Activated CD8-positive, alpha-beta memory T cell treated with anti-CD3 and anti-CD28 coated beads, Interleukin-2, amount 50 U/mL, for 1 hour (primary cell): ENCODE data around the gene CCDC136.

Source experiments
- DNase-seq: peaks from one replicate; pipeline ENCODE4 v3.0.0-alpha.2; 2020; ENCODE audit errors: extremely low read depth

The CCDC136 gene

GRCh38 chr7:128805225-128805624 is 13.5 kb downstream of the CCDC136 start:
- no peak for DNase-seq

GRCh38 chr7:128807191-128807590 is 15.4 kb downstream of the CCDC136 start:
- DNase-seq, result no peak

- no peak for DNase-seq
Measured at GRCh38 chr7:128809363-128809762, 17.6 kb downstream of the CCDC136 start.

- DNase-seq, result no peak
Measured at GRCh38 chr7:128810473-128810872, 18.7 kb downstream of the CCDC136 start.

- DNase-seq, result no peak
Measured at GRCh38 chr7:128810997-128811396, 19.2 kb downstream of the CCDC136 start.

- DNase-seq, result no peak
Measured at GRCh38 chr7:128811631-128812430, 20.1 kb downstream of the CCDC136 start.

- DNase-seq, result no peak
Measured at GRCh38 chr7:128812514-128813168, 20.9 kb downstream of the CCDC136 start.

GRCh38 chr7:128814499-128814898 is 22.7 kb downstream of the CCDC136 start:
- DNase-seq, result no peak

- no peak for DNase-seq
Measured at GRCh38 chr7:128815289-128815942, 23.6 kb downstream of the CCDC136 start.

GRCh38 chr7:128818694-128819093 is 26.9 kb downstream of the CCDC136 start:
- DNase-seq, result no peak

GRCh38 chr7:128821724-128822123 is 30.0 kb downstream of the CCDC136 start:
- DNase-seq, result no peak

- no peak for DNase-seq
Measured at GRCh38 chr7:128826512-128826911, 34.7 kb downstream of the CCDC136 start.

GRCh38 chr7:128826916-128827247 is 35.1 kb downstream of the CCDC136 start:
- no peak for DNase-seq

- no peak for DNase-seq
Measured at GRCh38 chr7:128827248-128827958, 35.6 kb downstream of the CCDC136 start.

GRCh38 chr7:128827971-128828711 is 36.4 kb downstream of the CCDC136 start:
- no peak for DNase-seq

GRCh38 chr7:128829391-128830166 is 37.8 kb downstream of the CCDC136 start:
- no peak for DNase-seq

GRCh38 chr7:128830231-128831177 is 38.7 kb downstream of the CCDC136 start, which contains the start of gene FLNC:
FLNC (plus strand) TSS chr7:128830406; CDS start chr7:128830638, 232 bp downstream.
- no peak for DNase-seq

- no peak for DNase-seq
Measured at GRCh38 chr7:128831178-128831993, 39.6 kb downstream of the CCDC136 start.
